ENCODE results near the gene KRTAP5-4.

DNA sequence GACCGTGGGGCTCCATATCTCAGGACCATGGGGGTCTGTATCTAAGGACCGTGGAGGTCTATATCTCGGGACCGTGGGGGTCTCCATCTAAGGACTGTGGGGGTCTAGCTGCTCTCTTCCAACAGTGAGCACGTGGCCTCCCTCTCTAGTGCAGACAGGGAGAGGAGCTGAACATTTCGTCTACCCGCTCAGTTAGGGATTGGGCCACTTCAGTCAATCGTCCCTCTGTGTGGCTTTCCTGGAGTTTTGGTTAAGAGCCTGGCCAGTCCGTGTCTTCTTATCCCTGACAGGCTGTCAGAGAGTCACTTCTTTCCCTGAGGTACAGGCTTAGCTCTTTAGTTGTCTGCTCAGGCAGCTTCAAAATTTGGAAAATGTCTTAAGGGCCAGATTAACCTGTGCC lies 40.0 kb downstream of the KRTAP5-4 start:
- TF ChIP-seq, protein P1, sequence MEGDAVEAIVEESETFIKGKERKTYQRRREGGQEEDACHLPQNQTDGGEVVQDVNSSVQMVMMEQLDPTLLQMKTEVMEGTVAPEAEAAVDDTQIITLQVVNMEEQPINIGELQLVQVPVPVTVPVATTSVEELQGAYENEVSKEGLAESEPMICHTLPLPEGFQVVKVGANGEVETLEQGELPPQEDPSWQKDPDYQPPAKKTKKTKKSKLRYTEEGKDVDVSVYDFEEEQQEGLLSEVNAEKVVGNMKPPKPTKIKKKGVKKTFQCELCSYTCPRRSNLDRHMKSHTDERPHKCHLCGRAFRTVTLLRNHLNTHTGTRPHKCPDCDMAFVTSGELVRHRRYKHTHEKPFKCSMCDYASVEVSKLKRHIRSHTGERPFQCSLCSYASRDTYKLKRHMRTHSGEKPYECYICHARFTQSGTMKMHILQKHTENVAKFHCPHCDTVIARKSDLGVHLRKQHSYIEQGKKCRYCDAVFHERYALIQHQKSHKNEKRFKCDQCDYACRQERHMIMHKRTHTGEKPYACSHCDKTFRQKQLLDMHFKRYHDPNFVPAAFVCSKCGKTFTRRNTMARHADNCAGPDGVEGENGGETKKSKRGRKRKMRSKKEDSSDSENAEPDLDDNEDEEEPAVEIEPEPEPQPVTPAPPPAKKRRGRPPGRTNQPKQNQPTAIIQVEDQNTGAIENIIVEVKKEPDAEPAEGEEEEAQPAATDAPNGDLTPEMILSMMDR (IDR thresholded peaks at IDR 0.05), result no peak
- TF ChIP-seq ZFX (IDR thresholded peaks at IDR 0.05; ENCODE audit: borderline replicate concordance), result no peak
